Dendritic cell treated with granulocyte-macrophage colony-stimulating factor and Interleukin-4, amounts not matched to agents 40 ng/mL and 50 ng/mL, for 4 days (primary cell): ENCODE measurements around the gene AMBRA1.

Experiments
- H3K27ac Mint-ChIP-seq: one replicate; pipeline ENCODE4 v1.8.0; 2022; ENCODE audit warnings: mild to moderate bottlenecking, mixed read lengths
- H3K27me3 Mint-ChIP-seq: one replicate; pipeline ENCODE4 v1.8.0; 2022; ENCODE audit warnings: mild to moderate bottlenecking, mixed read lengths
- H3K36me3 Mint-ChIP-seq: one replicate; pipeline ENCODE4 v1.8.0; 2022; ENCODE audit warnings: low read depth, mixed read lengths
- H3K4me1 Mint-ChIP-seq: one replicate; pipeline ENCODE4 v1.8.0; 2022; ENCODE audit warnings: low read depth, mixed read lengths
- H3K4me3 Mint-ChIP-seq: one replicate; pipeline ENCODE4 v1.8.0; 2022; ENCODE audit warnings: mild to moderate bottlenecking, moderate library complexity, mixed read lengths
- H3K9me3 Mint-ChIP-seq: one replicate; pipeline ENCODE4 v1.8.0; 2022; ENCODE audit warnings: mixed read lengths
- intact Hi-C: fragments of 100-400 bp; cut with micrococcal nuclease; formaldehyde crosslinking; loops from one replicate; pipeline ENCODE4 v1.15.0; 2022

AMBRA1 gene

GRCh38 chr11:46593550-46594373 lies at the start of gene AMBRA1:
Gene AMBRA1, minus strand, starts transcription at chr11:46594023. Its CDS starts 45,643 bp downstream, at chr11:46548380.
- no peaks in the 10 kb centered on the region for H3K27me3 Mint-ChIP-seq
- H3K27ac Mint-ChIP-seq, result peak within 1 kb of the TSS; percentile 93
- peak within 1 kb of the TSS; percentile 97 for H3K4me3 Mint-ChIP-seq
- peaks cover 48% of the 10 kb centered on the region for H3K4me1 Mint-ChIP-seq
- intact Hi-C loops, result loop anchor here (1.0 kb wide), 1 partner anchor 24 kb away; the partner anchor contains the start of genes ATG13 and HARBI1
- H3K36me3 Mint-ChIP-seq, result peaks cover 11% of the 10 kb centered on the region
- H3K9me3 Mint-ChIP-seq, result no peaks in the 10 kb centered on the region

GRCh38 chr11:46643531-46643930 lies 49.7 kb upstream of the AMBRA1 start:
- no peaks in the 10 kb centered on the region for H3K27me3 Mint-ChIP-seq
- peaks cover 8% of the 10 kb centered on the region for H3K4me1 Mint-ChIP-seq
- peaks cover 13% of the 10 kb centered on the region for H3K9me3 Mint-ChIP-seq
- peaks cover 89% of the 10 kb centered on the region for H3K36me3 Mint-ChIP-seq
- intact Hi-C loops, result no loop called here
- H3K4me3 Mint-ChIP-seq, result no peak overlapping the region
- no peak overlapping the region for H3K27ac Mint-ChIP-seq

GRCh38 chr11:46642627-46643335 lies 49.0 kb upstream of the AMBRA1 start:
- peaks cover 89% of the 10 kb centered on the region for H3K36me3 Mint-ChIP-seq
- H3K9me3 Mint-ChIP-seq, result peaks cover 13% of the 10 kb centered on the region
- no peak overlapping the region for H3K4me3 Mint-ChIP-seq
- no peaks in the 10 kb centered on the region for H3K27me3 Mint-ChIP-seq
- intact Hi-C loops, result no loop called here
- no peak overlapping the region for H3K27ac Mint-ChIP-seq
- peaks cover 12% of the 10 kb centered on the region for H3K4me1 Mint-ChIP-seq

- Mint-ChIP-seq H3K4me3 (no peak overlapping the region), H3K36me3 (peaks cover 86% of the 10 kb centered on the region), H3K27ac (peak overlapping the region; percentile 26), H3K27me3 (no peaks in the 10 kb centered on the region), H3K9me3 (peaks cover 13% of the 10 kb centered on the region), H3K4me1 (peaks cover 12% of the 10 kb centered on the region)
- intact Hi-C loops, result no loop called here
Observed at GRCh38 chr11:46641639-46642038, 47.8 kb upstream of the AMBRA1 start.

- no peaks in the 10 kb centered on the region for H3K27me3 Mint-ChIP-seq
- intact Hi-C loops, result no loop called here
- no peak overlapping the region for H3K4me3 Mint-ChIP-seq
- peaks cover 13% of the 10 kb centered on the region for H3K9me3 Mint-ChIP-seq
- peaks cover 12% of the 10 kb centered on the region for H3K4me1 Mint-ChIP-seq
- H3K36me3 Mint-ChIP-seq, result peaks cover 86% of the 10 kb centered on the region
- H3K27ac Mint-ChIP-seq, result no peak overlapping the region
Observed at GRCh38 chr11:46640036-46640788, 46.4 kb upstream of the AMBRA1 start.

GRCh38 chr11:46639197-46639839 lies 45.5 kb upstream of the AMBRA1 start:
- peaks cover 86% of the 10 kb centered on the region for H3K36me3 Mint-ChIP-seq
- H3K27ac Mint-ChIP-seq, result no peak overlapping the region
- H3K27me3 Mint-ChIP-seq, result no peaks in the 10 kb centered on the region

GRCh38 chr11:46637546-46637945 lies 43.7 kb upstream of the AMBRA1 start:
- Mint-ChIP-seq H3K36me3 (peaks cover 86% of the 10 kb centered on the region), H3K27me3 (no peaks in the 10 kb centered on the region), H3K27ac (no peak overlapping the region), H3K4me1 (peaks cover 12% of the 10 kb centered on the region), H3K9me3 (peaks cover 9% of the 10 kb centered on the region), H3K4me3 (no peak overlapping the region)
- intact Hi-C loops, result no loop called here

More at GRCh38 chr11:46639197-46639839, 45.5 kb upstream of the AMBRA1 start:
- H3K9me3 Mint-ChIP-seq, result peaks cover 13% of the 10 kb centered on the region
- intact Hi-C loops, result no loop called here
- peaks cover 12% of the 10 kb centered on the region for H3K4me1 Mint-ChIP-seq
- H3K4me3 Mint-ChIP-seq, result no peak overlapping the region

GRCh38 chr11:46635557-46636139 lies 41.8 kb upstream of the AMBRA1 start:
- Mint-ChIP-seq H3K27me3 (no peaks in the 10 kb centered on the region), H3K27ac (no peak overlapping the region), H3K4me1 (peaks cover 12% of the 10 kb centered on the region), H3K36me3 (peaks cover 93% of the 10 kb centered on the region), H3K9me3 (no peaks in the 10 kb centered on the region), H3K4me3 (no peak overlapping the region)
- intact Hi-C loops, result no loop called here

- intact Hi-C loops, result no loop called here
- H3K27me3 Mint-ChIP-seq, result no peaks in the 10 kb centered on the region
- no peak overlapping the region for H3K27ac Mint-ChIP-seq
- H3K9me3 Mint-ChIP-seq, result no peaks in the 10 kb centered on the region
- H3K4me3 Mint-ChIP-seq, result no peak overlapping the region
- peaks cover 94% of the 10 kb centered on the region for H3K36me3 Mint-ChIP-seq
- H3K4me1 Mint-ChIP-seq, result peaks cover 4% of the 10 kb centered on the region
Observed at GRCh38 chr11:46633291-46634217, 39.7 kb upstream of the AMBRA1 start.

GRCh38 chr11:46632502-46632901 lies 38.7 kb upstream of the AMBRA1 start:
- no peak overlapping the region for H3K4me3 Mint-ChIP-seq
- no peak overlapping the region for H3K27ac Mint-ChIP-seq
- H3K27me3 Mint-ChIP-seq, result no peaks in the 10 kb centered on the region
- no peaks in the 10 kb centered on the region for H3K4me1 Mint-ChIP-seq
- peaks cover 93% of the 10 kb centered on the region for H3K36me3 Mint-ChIP-seq
- intact Hi-C loops, result no loop called here
- no peaks in the 10 kb centered on the region for H3K9me3 Mint-ChIP-seq

- intact Hi-C loops, result no loop called here
- no peak overlapping the region for H3K4me3 Mint-ChIP-seq
- peaks cover 91% of the 10 kb centered on the region for H3K36me3 Mint-ChIP-seq
- H3K27me3 Mint-ChIP-seq, result no peaks in the 10 kb centered on the region
- no peaks in the 10 kb centered on the region for H3K4me1 Mint-ChIP-seq
- H3K9me3 Mint-ChIP-seq, result no peaks in the 10 kb centered on the region
- no peak overlapping the region for H3K27ac Mint-ChIP-seq
Observed at GRCh38 chr11:46631676-46632075, 37.9 kb upstream of the AMBRA1 start.

- H3K4me1 Mint-ChIP-seq, result no peaks in the 10 kb centered on the region
- H3K27me3 Mint-ChIP-seq, result no peaks in the 10 kb centered on the region
- no peak overlapping the region for H3K27ac Mint-ChIP-seq
- no peak overlapping the region for H3K4me3 Mint-ChIP-seq
- intact Hi-C loops, result no loop called here
- peaks cover 91% of the 10 kb centered on the region for H3K36me3 Mint-ChIP-seq
- H3K9me3 Mint-ChIP-seq, result no peaks in the 10 kb centered on the region
Observed at GRCh38 chr11:46630237-46630636, 36.4 kb upstream of the AMBRA1 start.
